GM18517 (cell line): Measurements from ENCODE around the gene SMIM10L2A.
"Not testable (repeated sequence)": the region's sequence is repeated elsewhere in the genome, so short reads cannot be mapped to it uniquely, and the experiment has no call there.

Source experiments
- ATAC-seq: cut with Tn5 transposase; IDR thresholded peaks from one replicate; pipeline ENCODE4 v1.9.1; 2021; ENCODE audit warnings: mild to moderate bottlenecking, moderate library complexity; ENCODE audit not compliant: unreplicated experiment

Gene SMIM10L2A

DNA sequence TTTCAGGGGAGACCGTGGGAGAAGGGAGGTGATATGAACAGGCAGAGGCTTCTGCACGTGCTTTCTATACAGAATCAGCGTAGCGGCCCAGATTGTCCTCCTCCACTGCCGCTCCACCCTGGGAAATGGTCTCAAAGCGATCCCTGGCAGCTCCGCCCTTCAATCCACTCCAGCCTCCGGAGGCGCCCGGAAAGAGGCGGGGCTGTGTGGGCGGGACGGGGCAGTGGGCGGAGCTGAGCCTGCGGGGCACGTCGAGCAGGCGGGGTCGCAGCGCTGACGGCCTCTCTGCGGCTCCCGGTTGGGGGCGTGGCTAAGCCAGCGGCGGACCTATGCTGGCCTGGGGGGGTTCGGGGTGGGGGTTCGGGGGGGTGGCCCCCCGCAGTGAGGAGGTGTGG lies 210 bp upstream of the SMIM10L2A start:
- peak; percentile 60 for ATAC-seq

DNA sequence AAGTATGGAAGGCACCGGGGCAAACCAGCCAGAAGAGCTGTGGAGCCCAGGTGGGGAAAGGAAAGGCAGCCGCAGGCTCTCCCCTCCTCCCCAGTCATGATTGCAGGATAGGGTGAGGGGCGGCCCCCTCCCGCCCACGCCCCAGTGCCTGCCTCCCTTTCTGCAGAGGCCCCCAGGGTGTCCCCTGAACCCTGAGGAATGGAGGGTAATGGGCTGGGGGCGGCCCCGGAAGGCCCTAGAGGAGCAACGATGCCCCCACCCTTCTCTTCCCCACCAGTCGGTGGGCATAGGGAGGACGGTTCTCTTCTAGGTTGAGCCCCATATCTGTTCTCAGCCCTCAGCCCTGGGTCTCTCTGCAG lies 1.0 kb downstream of the SMIM10L2A start:
- not testable (repeated sequence) for ATAC-seq

DNA sequence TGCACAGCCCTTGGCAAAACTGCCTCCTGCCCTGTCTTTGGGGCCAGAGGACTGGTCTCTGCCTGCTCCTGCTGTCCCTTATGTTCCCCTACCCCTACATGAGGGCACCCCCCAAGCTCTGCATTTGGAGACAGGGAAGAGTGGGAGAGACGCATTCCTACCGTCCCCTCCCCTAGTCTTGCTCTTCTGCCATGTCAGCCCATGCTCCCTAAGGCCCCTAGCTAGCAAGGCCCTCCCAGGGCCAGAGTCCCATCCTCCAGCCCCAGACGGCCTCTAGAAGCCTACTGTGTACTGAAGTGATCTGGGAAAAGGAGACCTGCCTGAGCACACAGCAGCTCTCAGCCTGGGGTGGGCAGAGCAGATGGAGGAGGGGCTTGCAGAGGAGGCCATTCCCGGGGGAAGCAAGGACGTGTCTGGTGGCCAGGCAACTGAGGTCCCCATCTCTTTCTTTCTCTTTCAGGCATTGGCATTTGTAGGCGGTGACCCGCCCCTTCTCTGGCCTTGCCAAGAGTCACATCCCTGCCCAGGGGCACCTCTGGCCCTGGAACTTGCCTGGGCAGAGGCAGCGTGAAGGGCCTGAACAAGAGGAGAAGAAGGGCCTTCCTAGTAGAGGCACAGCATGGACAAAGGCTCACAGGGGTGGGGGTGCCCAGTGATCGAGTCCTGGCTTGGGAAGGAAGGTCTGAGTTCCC lies 1.6 kb downstream of the SMIM10L2A start:
- ATAC-seq: not testable (repeated sequence)

DNA sequence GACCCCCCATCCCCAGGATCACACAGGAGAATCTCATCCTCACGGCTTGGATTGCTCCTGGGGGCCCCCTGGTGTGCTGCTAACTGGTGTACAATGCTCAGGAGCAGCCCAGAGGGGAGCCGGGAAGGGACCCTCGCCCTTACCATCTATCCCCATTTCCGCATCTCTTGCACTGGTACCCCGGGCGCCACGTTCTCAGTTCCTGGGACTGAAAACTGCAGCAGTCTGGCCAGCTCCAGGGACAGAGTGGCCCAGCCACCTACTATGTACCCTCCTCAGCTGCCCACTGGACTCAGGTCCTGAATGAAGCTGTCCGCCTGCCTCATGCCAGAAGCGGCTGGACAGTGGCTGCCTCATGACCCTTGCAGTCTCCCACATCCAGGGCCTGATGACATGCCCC lies 2.7 kb downstream of the SMIM10L2A start:
- no peak for ATAC-seq

DNA sequence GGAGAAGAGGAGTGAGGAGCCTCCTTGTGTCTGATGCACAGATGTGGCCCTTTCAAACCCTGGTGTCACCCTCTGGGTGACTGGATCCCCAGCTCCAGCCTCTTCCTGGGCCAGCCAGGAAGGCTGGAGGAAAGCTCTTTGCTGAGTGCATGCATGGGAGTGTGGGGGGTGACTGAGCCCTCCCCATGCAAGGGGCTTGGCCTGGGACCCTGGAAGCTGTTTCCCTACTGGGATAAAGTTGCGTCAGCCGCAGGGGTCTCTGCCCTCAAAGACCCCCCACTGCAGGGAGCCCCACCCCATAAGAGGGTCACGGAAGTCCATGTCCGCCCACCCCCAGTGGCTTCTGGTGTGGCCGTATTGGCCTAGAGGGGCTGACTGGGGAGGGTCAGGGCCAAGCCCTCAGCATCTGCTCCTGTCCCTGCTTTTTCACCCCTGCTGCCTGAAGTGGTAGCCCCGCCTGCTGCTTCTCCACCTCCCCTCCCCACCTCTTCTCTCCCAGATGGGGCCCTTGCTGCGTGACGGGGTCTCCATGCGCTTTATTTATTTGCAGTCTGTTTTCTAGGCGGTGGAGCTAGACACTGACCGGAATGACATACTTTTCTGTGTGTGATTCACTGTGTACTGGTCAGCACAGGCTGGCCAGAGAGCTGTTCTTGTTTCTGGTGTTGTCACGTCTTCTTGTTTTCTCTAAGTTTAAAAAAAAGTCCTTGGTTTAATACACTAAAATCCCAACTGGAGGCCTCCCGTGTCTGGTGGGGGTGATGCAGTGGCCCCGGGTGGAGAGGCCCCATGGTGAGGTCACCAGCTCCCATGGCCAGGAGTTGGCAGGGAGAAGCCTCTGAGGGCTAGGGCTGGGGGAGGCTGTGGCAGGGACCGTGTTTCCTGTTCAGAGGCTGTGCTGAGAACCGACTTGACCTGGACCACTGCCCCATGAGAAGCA lies 3.6 kb downstream of the SMIM10L2A start:
- no peak for ATAC-seq

DNA sequence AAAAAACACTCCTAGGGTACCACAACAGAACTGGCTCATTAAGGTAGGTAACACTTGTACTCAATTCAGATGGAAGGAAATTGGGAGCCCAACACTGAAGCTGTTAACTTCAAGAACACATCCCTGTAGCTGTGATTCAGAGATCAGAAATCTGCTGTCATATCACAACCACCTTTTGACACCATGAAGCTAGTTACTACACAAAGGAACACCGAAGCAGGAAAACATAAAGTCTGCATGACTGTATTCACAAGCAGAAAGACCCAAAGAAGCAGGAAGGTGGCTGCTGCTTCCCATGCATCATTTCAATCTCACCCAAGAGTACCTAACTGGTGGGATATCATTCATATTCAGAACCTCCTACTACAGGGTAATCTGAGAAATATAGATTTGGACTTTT lies 7.7 kb downstream of the SMIM10L2A start:
- no peak for ATAC-seq

- no peak for ATAC-seq
Measured at GRCh38 chrX:135431886-135432285, 10.1 kb downstream of the SMIM10L2A start.

DNA sequence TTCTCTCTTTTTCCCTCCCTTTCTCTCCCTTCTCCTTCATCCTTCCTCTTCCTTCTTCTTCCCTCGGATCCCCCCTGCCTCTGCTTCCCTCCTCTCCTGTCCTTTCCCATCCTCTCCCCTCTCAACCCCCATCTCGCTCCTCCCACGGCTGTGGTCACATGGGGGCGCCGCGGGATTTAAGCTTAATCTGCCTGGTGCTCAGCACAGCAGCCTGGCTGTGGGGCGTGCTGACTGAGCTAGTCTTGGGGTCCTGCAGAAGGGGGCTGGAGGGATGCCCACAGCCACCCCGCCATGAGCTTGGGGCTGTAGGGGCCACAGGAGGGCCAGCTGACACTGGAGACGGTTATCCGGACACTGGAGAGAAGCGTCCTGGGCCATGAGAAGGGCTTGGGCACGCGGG lies 10.7 kb downstream of the SMIM10L2A start:
- ATAC-seq: no peak

- ATAC-seq: no peak
Measured at GRCh38 chrX:135432881-135433521, 11.3 kb downstream of the SMIM10L2A start.

DNA sequence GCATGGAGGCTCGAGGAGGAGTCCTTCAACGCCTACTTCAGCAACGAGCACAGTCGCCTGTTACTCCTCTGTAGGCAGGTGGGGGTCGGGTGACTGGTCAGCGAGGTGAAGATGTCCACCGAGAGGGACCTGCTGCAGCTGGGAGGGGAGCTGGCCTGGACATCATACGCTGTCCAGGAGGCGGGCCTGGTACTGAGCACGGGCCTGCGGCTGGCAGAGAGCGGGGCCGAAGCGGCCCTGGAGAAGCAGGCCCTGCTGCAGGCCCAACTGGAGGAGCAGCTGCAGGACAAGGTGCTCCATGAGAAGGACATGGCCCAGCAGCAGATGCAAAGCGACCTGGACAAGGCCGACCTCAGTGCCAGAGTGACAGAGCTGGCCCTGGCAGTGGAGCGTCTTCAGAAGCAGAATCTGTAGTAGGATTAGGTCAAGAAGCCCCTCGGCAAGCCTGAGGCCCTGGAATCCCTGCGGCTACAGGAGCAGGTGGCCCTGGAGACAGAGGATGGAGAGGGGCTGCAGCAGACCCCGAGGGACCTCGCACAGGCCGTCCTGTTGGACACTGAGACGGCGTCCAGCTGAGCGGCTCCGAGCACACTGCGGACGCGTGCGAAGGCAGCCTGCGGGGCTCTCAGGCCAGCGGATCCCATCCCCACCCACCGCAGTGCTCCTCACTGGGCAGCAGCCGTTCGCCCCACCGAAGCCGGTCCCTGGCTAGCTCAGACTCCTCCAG lies 11.9 kb downstream of the SMIM10L2A start:
- ATAC-seq: no peak

- ATAC-seq: no peak
Measured at GRCh38 chrX:135434258-135435138, 12.8 kb downstream of the SMIM10L2A start.

GRCh38 chrX:135435139-135435922 lies 13.6 kb downstream of the SMIM10L2A start:
- ATAC-seq: no peak

GRCh38 chrX:135435933-135436332 lies 14.2 kb downstream of the SMIM10L2A start:
- ATAC-seq: no peak

DNA sequence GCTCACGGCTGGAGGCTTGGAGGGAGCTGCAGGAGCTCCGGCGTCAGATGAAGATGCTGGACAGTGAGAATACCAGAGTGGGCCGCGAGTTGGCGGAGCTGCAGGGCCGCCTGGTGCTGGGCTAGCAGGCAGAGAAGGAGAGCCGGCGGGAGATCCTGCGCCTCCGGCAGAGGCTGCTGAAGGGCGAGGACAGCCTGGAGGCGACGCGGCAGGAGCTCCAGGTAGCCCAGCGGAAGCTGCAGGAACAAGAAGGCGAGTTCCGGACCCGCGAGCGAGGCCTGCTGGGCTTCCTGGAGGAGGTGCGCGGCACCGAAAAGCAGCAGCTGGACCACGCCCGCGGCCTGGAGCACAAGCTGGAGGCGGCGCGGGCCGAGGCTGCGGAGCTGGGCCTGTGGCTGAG lies 14.7 kb downstream of the SMIM10L2A start:
- ATAC-seq: no peak

- ATAC-seq: no peak
Measured at GRCh38 chrX:135436966-135437866, 15.5 kb downstream of the SMIM10L2A start.

GRCh38 chrX:135437867-135438733 lies 16.4 kb downstream of the SMIM10L2A start:
- no peak for ATAC-seq

GRCh38 chrX:135438734-135439043 lies 16.9 kb downstream of the SMIM10L2A start:
- ATAC-seq: no peak
